Effector memory CD8-positive, alpha-beta T cell (primary cell): ENCODE measurements around the gene STON2.

Experiments
- ATAC-seq: fragments of 150-1000 bp; cut with Tn5 transposase; replicated peaks from 2 replicates; pipeline ENCODE4 v1.10.0; 2021; ENCODE audit warnings: mild to moderate bottlenecking, moderate library complexity
- DNase-seq, 3 experiments: peaks; one replicate each; pipeline ENCODE4 v3.0.0; 2021
- H3K27ac Mint-ChIP-seq, 2 donors: one replicate each; pipeline ENCODE4 v1.8.0; 2022; ENCODE audit warnings: mild to moderate bottlenecking in 2 of 2, mixed read lengths in 2 of 2, moderate library complexity in 2 of 2
- H3K27me3 Mint-ChIP-seq, 2 donors: one replicate each; pipeline ENCODE4 v1.8.0; 2022; ENCODE audit warnings: mixed read lengths in 2 of 2
- H3K36me3 Mint-ChIP-seq: one replicate; pipeline ENCODE4 v1.8.0; 2022; ENCODE audit warnings: mild to moderate bottlenecking, moderate library complexity, mixed read lengths; ENCODE audit not compliant: insufficient read depth
- H3K4me1 Mint-ChIP-seq, 2 donors: one replicate each; pipeline ENCODE4 v1.8.0; 2022; ENCODE audit warnings: low read depth in 2 of 2, mixed read lengths in 2 of 2
- H3K4me3 Mint-ChIP-seq, 2 donors: one replicate each; pipeline ENCODE4 v1.8.0; 2022; ENCODE audit warnings: mild to moderate bottlenecking in 2 of 2, mixed read lengths in 2 of 2, moderate library complexity in 2 of 2
- H3K9me3 Mint-ChIP-seq, 2 donors: one replicate each; pipeline ENCODE4 v1.8.0; 2022; ENCODE audit warnings: mixed read lengths in 2 of 2

Gene STON2

DNA sequence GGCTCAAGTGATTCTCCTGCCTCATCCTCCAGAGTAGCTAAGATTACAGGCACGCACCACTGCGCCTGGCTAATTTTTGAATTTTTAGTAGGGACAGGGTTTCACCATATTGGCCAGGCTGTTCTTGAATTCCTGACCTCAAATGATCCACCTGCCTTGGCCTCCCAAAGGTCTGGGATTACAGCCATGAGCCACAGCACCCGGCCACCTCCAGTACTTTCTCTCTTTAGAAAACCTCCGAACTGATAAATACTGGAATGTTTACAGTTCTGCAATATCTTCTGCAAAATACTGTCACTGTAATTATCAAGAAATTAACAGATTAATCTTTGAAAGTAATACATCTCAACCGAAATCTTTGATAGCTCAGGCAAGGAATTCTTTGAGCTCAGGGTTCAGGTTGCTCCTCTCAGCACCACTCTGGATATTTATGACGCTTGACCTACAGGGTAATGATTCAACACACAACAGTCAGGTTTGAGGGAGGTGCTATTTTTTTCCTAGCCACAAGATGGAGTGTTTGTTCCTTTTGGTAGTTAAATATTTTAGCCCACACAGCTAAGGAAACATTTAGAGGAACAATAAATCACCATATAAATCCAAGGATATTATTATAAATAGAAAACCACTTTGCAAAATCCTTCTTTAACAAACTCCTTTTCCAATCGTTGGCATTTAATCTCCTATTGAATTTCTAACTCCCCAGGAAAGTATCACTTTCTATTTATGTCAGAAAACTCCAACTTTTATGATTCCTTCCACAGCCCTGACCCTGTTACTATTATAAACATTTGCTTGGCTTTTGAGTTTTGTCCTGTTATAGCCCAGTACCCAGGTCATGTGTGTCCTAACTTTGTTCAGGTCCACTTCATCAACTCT is 130.8 kb downstream of the STON2 start:
- ATAC-seq (peak; percentile 56), DNase-seq (peak in 2 of 3 experiments; percentile 6 to 18)
- Mint-ChIP-seq H3K9me3 (no peaks in the 10 kb centered on the region), H3K27ac (no peak overlapping the region), H3K4me3 (no peak overlapping the region), H3K27me3 (peaks cover 30 to 45% of the 10 kb centered on the region in 2 donors), H3K4me1 (no peaks in the 10 kb centered on the region), H3K36me3 (no peaks in the 10 kb centered on the region)

DNA sequence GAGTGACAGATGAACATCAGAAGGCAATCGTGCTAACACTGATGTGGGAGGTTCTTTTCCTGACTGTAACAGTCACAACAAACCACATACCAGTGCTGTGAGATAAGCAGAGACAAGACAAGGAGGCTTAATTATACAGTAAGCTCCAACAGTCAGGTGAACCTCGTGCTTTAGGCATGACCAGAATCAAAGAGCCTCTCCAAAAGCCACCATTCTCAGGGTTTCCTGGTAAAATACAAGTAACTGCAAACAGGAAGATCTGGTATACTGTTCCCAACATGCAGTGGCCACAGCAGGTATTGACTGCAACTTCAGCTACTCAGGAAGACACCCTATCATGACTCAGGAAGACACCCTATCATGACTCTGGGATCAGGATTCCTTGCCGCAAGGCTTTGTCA is 132.1 kb downstream of the STON2 start:
- Mint-ChIP-seq H3K4me1 (no peaks in the 10 kb centered on the region), H3K27ac (no peak overlapping the region), H3K9me3 (no peaks in the 10 kb centered on the region), H3K4me3 (no peak overlapping the region), H3K27me3 (peaks cover 36 to 37% of the 10 kb centered on the region in 2 donors), H3K36me3 (no peaks in the 10 kb centered on the region)
- no peak for DNase-seq
- ATAC-seq, result peak; percentile 22

DNA sequence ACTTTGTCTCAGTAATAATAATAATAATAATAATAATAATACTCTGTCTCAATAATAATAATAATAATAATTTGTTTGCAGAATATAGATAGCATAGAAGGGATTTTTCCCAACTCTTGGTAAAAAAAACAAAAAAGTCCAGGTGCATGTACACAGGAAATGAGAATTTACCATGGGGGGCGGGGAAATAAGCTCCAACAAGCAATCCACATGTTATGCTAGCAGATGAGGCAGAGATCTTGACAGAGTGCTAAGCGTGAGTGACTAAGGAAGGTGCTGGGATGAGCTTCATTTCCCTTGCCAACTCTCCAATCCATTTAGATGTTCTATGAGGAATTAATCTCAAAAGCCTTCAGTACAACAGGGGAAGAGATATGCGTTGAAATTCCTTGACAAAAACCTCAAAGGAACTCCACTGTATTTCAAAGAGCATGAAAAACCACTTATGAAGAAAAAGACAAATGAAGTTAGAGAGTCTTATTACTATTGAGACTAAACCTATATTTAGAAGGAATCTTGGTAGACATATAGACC is 134.4 kb downstream of the STON2 start:
- H3K27ac Mint-ChIP-seq, result no peak overlapping the region
- peaks cover 36 to 50% of the 10 kb centered on the region in 2 donors for H3K27me3 Mint-ChIP-seq
- DNase-seq (no peak), ATAC-seq (no peak)
- H3K4me1 Mint-ChIP-seq, result no peaks in the 10 kb centered on the region
- H3K4me3 Mint-ChIP-seq, result no peak overlapping the region
- H3K9me3 Mint-ChIP-seq, result no peaks in the 10 kb centered on the region
- H3K36me3 Mint-ChIP-seq, result no peaks in the 10 kb centered on the region

DNA sequence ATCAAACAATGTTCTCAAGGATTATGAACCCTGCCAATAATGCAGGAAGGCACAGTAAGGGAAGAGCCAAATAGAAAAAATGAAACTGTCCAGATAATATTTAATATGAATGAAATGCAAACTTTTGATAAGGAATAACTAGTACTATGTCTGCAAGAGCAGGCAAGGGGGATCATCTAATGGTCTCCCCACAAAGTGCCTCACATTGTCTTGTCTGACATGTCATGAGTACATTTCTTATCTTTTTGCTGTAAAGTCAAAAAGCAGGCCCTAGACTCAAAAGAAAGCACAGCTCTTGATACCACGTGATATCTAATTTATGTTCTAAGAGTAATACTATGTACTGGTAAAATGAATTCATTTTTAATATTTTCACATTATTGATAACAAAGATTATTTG is 135.5 kb downstream of the STON2 start:
- H3K27ac Mint-ChIP-seq, result no peak overlapping the region
- no peak overlapping the region for H3K4me3 Mint-ChIP-seq
- H3K36me3 Mint-ChIP-seq, result no peaks in the 10 kb centered on the region
- H3K4me1 Mint-ChIP-seq, result no peaks in the 10 kb centered on the region
- H3K27me3 Mint-ChIP-seq, result peaks cover 44 to 57% of the 10 kb centered on the region in 2 donors
- H3K9me3 Mint-ChIP-seq, result no peaks in the 10 kb centered on the region
- ATAC-seq, result no peak
- DNase-seq, result no peak

DNA sequence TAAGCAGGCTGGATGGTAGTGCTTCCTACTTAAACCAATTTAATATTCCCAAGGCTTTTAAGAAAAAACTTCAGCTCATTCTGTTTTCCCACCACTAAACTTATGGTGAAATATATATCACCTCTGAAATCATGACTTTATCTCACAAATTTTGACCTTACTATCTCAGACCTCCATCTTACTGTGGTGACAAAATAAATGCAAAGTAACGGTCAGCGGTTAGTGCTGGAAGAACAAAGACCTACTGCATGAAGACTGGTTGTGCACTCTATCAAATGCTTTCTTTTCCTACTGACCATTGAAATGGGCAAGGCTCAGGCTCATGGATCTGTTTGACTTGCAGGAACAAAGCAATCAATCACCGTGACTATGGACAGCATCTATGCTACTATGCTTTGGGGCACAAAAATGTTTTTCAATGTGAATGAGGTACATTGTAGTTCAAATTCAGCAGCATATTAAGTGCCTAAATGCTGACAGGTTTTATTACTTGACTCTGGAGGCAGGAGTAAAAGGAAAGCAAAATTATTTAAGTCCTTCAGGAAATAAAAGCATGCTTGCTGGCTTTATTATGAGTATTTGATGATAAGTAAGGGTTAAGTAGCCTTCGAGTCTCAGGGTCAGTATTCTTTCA is 136.2 kb downstream of the STON2 start:
- Mint-ChIP-seq H3K27me3 (peaks cover 45 to 58% of the 10 kb centered on the region in 2 donors), H3K4me1 (no peaks in the 10 kb centered on the region), H3K4me3 (no peak overlapping the region), H3K9me3 (no peaks in the 10 kb centered on the region), H3K27ac (no peak overlapping the region), H3K36me3 (no peaks in the 10 kb centered on the region)
- ATAC-seq (no peak), DNase-seq (no peak)

DNA sequence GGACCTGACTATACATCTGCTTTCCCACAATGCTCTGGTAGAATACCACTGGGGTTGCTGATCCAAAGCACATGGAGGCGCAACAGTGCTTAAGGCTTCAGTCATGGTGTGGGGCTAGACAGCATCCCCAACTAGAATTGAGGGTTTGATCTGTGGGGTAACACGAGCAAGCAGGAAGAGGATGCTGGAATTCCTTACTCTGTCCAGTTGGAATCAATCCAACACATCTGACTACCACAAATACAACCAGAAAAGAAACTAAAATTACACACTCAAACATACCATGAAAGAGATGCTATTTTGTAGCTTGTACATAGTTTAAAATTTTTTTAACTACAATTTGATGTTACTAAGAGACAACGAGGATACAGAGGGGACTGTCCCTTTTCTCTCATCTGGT is 138.9 kb downstream of the STON2 start:
- peaks cover 34 to 37% of the 10 kb centered on the region in 2 donors for H3K27me3 Mint-ChIP-seq
- ATAC-seq (no peak), DNase-seq (no peak)
- no peak overlapping the region for H3K4me3 Mint-ChIP-seq
- H3K9me3 Mint-ChIP-seq, result no peaks in the 10 kb centered on the region
- no peak overlapping the region for H3K27ac Mint-ChIP-seq
- no peaks in the 10 kb centered on the region for H3K36me3 Mint-ChIP-seq
- no peaks in the 10 kb centered on the region for H3K4me1 Mint-ChIP-seq

DNA sequence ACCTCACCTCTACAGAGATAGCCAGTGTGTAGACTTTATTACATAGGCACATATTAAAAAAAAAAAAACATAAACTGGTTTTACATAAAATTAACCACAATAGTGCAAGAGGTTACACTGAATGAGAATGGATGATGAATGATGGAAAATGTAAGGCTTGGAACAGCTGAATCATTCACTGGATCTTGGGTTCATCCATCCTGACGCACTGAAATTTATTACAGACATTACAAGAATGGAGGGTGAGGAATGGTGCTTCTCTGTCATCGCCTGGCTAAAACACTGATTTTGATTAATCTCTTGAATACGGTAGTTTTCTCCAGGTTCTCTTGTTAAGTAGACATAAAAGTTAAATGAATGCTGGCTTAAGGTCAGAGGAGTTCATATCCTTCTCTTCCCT is 139.4 kb downstream of the STON2 start:
- Mint-ChIP-seq H3K36me3 (no peaks in the 10 kb centered on the region), H3K27ac (no peak overlapping the region), H3K27me3 (peaks cover 35 to 40% of the 10 kb centered on the region in 2 donors), H3K9me3 (no peaks in the 10 kb centered on the region), H3K4me3 (no peak overlapping the region), H3K4me1 (peaks cover 0 to under 1% of the 10 kb centered on the region in 2 donors)
- no peak for ATAC-seq
- no peak for DNase-seq

DNA sequence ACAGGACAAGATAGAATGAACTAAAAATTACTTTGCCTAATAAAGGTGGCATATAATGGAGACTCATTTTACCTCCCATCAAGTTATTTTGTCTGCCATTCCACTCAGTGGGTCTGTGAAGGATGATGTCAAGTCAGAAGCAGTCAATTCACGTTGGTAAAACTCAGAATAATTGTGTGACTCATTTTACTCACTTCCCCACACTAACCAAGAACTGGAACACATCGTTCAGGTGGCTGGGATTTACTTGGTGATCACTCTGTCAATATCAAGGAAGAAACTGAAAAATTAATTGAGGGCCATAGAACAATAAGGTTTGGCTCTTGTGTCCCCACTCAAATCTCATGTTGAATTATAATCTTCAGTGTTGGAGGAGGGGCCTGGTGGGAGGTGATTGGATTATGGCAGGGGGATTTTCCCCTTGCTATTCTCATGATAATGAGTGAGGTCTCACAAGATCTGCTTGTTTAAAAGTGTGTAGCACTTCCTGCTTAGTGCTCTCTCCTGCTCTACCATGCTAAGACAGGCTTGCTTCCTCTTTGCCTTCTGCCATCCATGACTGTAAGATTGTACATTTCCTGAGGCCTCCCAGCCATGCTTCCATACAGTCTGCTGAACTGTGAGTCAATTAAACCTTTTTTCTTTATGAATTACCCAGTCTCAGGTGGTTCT is 143.7 kb downstream of the STON2 start:
- peaks cover 0 to 1% of the 10 kb centered on the region in 2 donors for H3K4me1 Mint-ChIP-seq
- no peaks in the 10 kb centered on the region for H3K9me3 Mint-ChIP-seq
- no peak for DNase-seq
- no peaks in the 10 kb centered on the region for H3K36me3 Mint-ChIP-seq
- H3K4me3 Mint-ChIP-seq, result no peak overlapping the region
- H3K27me3 Mint-ChIP-seq, result peaks cover 46 to 59% of the 10 kb centered on the region in 2 donors
- no peak overlapping the region for H3K27ac Mint-ChIP-seq
- ATAC-seq, result no peak

DNA sequence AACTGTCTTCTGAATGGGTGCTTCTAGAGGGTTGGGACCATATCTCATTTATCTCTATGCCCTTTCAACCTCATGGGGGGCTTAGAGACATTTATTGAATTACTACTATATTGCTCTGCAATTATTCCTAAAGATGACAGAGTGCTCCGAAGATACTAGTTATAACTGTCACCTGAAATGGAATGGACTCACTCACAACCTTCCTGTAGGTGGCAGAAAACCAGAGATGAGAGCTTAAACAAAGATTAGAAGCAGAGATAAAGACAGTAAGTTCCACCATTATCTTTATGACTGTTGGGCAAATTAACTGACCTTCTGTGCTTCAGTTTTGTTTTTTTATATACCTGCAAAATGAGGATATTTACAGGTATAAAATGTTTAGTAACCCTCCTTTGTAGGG is 147.8 kb downstream of the STON2 start:
- no peak for DNase-seq
- Mint-ChIP-seq H3K4me3 (no peak overlapping the region), H3K36me3 (no peaks in the 10 kb centered on the region)

DNA sequence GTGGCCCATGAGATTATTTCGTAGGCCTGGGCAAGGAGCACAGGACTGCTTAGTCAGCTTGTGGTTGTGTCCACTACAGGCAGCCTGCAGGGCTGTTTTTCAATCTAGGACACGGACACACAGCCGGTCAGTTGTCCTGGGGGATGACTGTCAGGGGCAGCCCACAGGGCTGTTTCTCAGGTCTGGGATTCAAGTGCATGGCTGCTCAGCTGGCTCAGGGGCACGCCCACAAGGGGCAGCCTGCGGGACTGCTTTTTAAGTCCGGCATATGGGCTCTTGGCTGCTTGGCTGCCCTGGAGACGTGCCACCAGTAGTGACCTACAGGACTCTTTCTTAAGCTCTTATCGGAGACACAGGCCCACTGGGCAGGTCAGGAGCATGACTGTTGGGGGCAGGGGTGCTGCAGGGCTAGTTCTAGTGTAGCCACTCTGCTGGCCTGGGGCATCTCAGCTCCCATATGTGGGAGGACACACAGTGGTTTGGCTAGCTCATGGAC is 152.8 kb downstream of the STON2 start:
- Mint-ChIP-seq H3K9me3 (peaks cover 0 to 7% of the 10 kb centered on the region in 2 donors), H3K36me3 (peaks cover 3% of the 10 kb centered on the region), H3K4me3 (no peak overlapping the region), H3K27me3 (peaks cover 10 to 22% of the 10 kb centered on the region in 2 donors), H3K27ac (no peak overlapping the region), H3K4me1 (no peaks in the 10 kb centered on the region)
- ATAC-seq, result no peak
- no peak for DNase-seq

More for the DNA sequence above, 147.8 kb downstream of the STON2 start:
- H3K4me1 Mint-ChIP-seq, result peaks cover 0 to 1% of the 10 kb centered on the region in 2 donors
- no peak overlapping the region for H3K27ac Mint-ChIP-seq
- ATAC-seq, result no peak
- peaks cover 31 to 35% of the 10 kb centered on the region in 2 donors for H3K27me3 Mint-ChIP-seq
- H3K9me3 Mint-ChIP-seq, result no peaks in the 10 kb centered on the region

DNA sequence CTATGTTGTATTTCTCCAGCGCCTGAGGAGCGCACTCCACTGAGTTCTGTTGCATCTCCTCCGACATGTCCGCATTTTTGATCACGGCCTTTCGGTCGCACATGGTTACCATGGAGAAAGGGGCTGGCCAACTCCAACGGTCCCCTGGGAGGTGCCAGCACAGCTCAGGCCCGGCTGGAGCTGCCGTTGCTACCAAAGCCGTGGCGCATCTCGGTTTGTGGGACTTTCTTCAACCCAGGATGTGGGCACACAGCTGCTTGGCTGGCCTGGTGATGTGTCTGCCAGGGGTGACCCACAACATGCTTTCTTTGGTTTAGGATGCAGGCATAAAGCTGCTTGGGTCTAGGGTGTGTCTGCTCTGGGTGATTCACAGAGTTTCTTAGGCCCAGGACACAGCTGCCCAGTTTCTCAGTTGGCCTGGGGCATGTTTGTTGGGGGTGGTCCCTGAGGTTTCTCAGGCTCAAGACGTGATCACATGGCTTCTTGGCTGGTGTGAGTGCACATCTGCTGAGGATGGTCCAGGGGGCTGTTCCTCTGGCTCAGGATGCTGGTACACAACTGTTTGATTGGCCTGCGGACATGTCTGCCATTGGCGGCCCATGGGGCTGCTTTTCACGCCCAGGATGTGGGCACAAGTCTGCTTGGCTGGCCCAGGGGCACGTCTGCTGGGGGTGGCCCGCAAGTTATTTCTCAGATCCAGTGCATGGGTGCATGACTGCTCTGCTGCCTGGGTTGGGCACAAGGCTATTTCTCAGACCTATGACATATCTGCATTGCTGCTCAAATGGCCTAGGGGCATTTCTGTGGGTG is 153.5 kb downstream of the STON2 start:
- Mint-ChIP-seq H3K9me3 (peaks cover 0 to 7% of the 10 kb centered on the region in 2 donors), H3K4me1 (no peaks in the 10 kb centered on the region), H3K4me3 (no peak overlapping the region), H3K36me3 (peaks cover 3% of the 10 kb centered on the region), H3K27me3 (peaks cover 10 to 16% of the 10 kb centered on the region in 2 donors), H3K27ac (no peak overlapping the region)
- DNase-seq (no peak), ATAC-seq (no peak)

DNA sequence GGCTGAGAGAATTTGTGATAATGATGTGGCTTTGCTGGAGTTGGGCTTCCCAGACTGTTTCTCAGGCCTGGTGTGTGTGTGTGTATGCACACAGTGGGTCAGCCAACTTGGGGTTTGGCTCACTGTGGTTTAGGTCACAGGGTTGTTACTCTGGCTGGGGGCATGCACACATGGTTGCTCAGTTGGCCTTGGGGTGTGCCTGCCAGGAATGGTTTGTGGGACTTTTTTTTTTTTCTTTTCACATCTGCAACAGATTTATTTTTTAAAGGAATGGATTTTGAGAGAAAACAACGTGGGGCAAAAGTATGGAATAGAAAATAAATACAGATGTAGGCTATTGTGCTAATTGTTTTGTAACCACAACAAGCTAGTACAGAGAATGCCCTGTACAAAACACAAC is 154.4 kb downstream of the STON2 start:
- DNase-seq, result no peak
- H3K27ac Mint-ChIP-seq, result no peak overlapping the region
- ATAC-seq, result no peak
- peaks cover 0 to 7% of the 10 kb centered on the region in 2 donors for H3K9me3 Mint-ChIP-seq
- H3K4me3 Mint-ChIP-seq, result no peak overlapping the region
- H3K36me3 Mint-ChIP-seq, result peaks cover 3% of the 10 kb centered on the region
- H3K4me1 Mint-ChIP-seq, result no peaks in the 10 kb centered on the region
- H3K27me3 Mint-ChIP-seq, result peaks cover 10 to 11% of the 10 kb centered on the region in 2 donors
